OCI-LY7 (cell line): ENCODE data around the gene PPFIA3. TPM values are rescaled to one million over a fixed set of nuclear protein-coding genes. Genes with fewer than 3 reads are reported as not detected.

Source experiments
- BruUV-seq: library from RNA; stranded (reverse); fragments of 400-500 nt; replicated peaks from 2 replicates; lab custom pipeline; 2021; lab: Mats Ljungman, UMichigan
- CTCF ChIA-PET: fragments of 300-600 bp; sonication (Branson Sonifier 250); formaldehyde crosslinking; loops from one replicate; lab custom pipeline; 2022; ENCODE audit warnings: antibody characterized with exemption; ENCODE audit not compliant: unreplicated experiment; lab: Charles Lee
- POLR2A ChIA-PET: fragments of 300-600 bp; sonication (Branson Sonifier 250); formaldehyde crosslinking; loops from one replicate; lab custom pipeline; 2022; ENCODE audit warnings: antibody characterized with exemption; lab: Charles Lee
- DNase-seq: peaks from one replicate; pipeline ENCODE4 v3.0.0-alpha.2; 2015; ENCODE audit warnings: low spot score
- H2AFZ ChIP-seq: fragments of 200-600 bp; sonication (generic), shearing (Covaris generic); 2 replicates; pipeline ENCODE4 v1.6.1; 2014; ENCODE audit warnings: mild to moderate bottlenecking, antibody characterized with exemption, low read length, moderate library complexity
- H3K27ac ChIP-seq: fragments of 200-600 bp; sonication (generic); 2 replicates; pipeline ENCODE4 v1.5.1; 2014; ENCODE audit warnings: mixed run types, low read depth, mild to moderate bottlenecking, moderate library complexity, low read length, inconsistent platforms; ENCODE audit not compliant: poor library complexity, severe bottlenecking
- H3K36me3 ChIP-seq: fragments of 200-600 bp; sonication (generic); 2 replicates; pipeline ENCODE4 v1.6.1; 2014; ENCODE audit warnings: mild to moderate bottlenecking, antibody characterized with exemption, low read length, moderate library complexity, mixed read lengths; ENCODE audit not compliant: insufficient read depth
- H3K4me1 ChIP-seq: fragments of 200-600 bp; sonication (generic); 2 replicates; pipeline ENCODE4 v1.5.1; 2014; ENCODE audit warnings: mild to moderate bottlenecking, low read length; ENCODE audit not compliant: insufficient read depth, poor library complexity, severe bottlenecking
- H3K4me2 ChIP-seq: fragments of 200-600 bp; sonication (generic); 2 replicates; pipeline ENCODE4 v1.6.1; 2014; ENCODE audit warnings: mild to moderate bottlenecking, low read length
- H3K4me3 ChIP-seq: fragments of 200-600 bp; sonication (generic); 2 replicates; pipeline ENCODE4 v1.5.1; 2014; ENCODE audit warnings: mild to moderate bottlenecking, low read depth, low read length; ENCODE audit not compliant: poor library complexity, severe bottlenecking
- H3K79me2 ChIP-seq: fragments of 200-600 bp; sonication (generic); 2 replicates; pipeline ENCODE4 v1.6.1; 2016; ENCODE audit warnings: low read depth, mild to moderate bottlenecking, low read length, moderate library complexity, mixed read lengths; ENCODE audit not compliant: insufficient read depth
- H3K9me2 ChIP-seq: fragments of 200-600 bp; sonication (generic); 2 replicates; pipeline ENCODE4 v1.6.1; 2016; ENCODE audit warnings: mild to moderate bottlenecking, low read length, mixed read lengths; ENCODE audit not compliant: insufficient read depth
- H3K9me3 ChIP-seq: fragments of 200-600 bp; sonication (generic); 2 replicates; pipeline ENCODE4 v1.6.1; 2014; ENCODE audit warnings: mild to moderate bottlenecking, mixed run types, low read length, mixed read lengths
- H4K20me1 ChIP-seq: fragments of 200-600 bp; sonication (generic); 2 replicates; pipeline ENCODE4 v1.6.1; 2014; ENCODE audit warnings: mild to moderate bottlenecking, antibody characterized with exemption, low read length, moderate library complexity, mixed read lengths; ENCODE audit not compliant: insufficient read depth
- EZH2phosphoT487 ChIP-seq: fragments of 200-600 bp; sonication (generic); IDR thresholded peaks from 2 replicates; pipeline ENCODE4 v1.6.1; 2018; ENCODE audit warnings: low read depth, borderline replicate concordance, mild to moderate bottlenecking, mixed run types, antibody characterized with exemption, low read length, moderate library complexity, mixed read lengths
- intact Hi-C: fragments of 100-400 bp; cut with micrococcal nuclease; formaldehyde crosslinking; loops from one replicate; pipeline ENCODE4 v1.10.0; 2022; ENCODE audit not compliant: unreplicated experiment
- total RNA-seq, 2 experiments: library from RNA; depleted of rRNA in 1 of 2; stranded (reverse); fragments of >200 nt in 1 of 2; shearing (Covaris generic) in 1 of 2; gene quantifications; 2 replicates each; pipeline ENCODE4 v1.2.3, GENCODE V29; 2014 to 2022
- TF ChIP-seq, protein P1 (sequence below): fragments of 200-600 bp; sonication (generic); conservative IDR thresholded peaks from 2 replicates; pipeline ENCODE4 v1.5.1; 2014; ENCODE audit warnings: mild to moderate bottlenecking, antibody characterized with exemption, low read length, moderate library complexity, mixed read lengths

PPFIA3 gene
- total RNA-seq, 2 experiments from 2014 or later = 17.8 to 21.2 TPM

DNA sequence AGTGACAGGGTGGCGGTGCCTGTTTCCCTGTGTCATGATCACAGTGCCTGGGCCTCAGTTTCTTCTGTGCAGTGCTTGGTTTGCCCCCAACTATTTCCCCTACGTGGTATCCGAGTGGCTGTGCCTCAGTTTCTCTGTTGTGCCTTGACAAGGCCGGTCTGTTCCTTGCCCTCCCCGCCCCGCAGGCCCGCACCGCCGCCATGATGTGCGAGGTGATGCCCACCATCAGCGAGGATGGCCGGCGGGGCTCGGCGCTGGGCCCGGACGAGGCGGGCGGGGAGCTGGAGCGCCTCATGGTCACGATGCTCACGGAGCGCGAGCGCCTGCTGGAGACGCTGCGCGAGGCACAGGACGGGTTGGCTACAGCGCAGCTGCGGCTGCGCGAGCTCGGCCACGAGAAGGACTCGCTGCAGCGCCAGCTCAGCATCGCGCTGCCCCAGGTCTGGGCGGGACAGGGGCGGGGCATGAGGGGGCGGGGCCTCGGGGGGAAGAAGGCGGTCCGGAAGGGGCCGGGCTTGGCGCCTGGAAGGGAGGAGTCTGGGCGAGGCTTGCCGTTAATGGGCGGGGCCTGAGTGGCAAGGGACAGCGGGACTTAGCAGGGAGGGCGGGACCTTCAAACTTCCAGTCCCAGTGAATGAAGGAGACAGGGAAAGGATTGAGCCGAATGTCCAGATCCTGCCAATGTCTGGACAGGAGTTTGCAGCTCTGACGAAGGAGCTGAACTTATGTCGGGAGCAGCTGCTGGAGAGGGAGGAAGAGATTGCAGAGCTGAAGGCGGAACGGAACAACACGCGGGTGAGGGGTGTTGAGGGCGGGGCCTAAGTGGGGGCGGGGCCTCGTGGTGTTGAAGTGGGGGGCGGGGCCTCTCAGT is 8.6 kb downstream of the PPFIA3 start:
- no peak overlapping the region for H3K27ac ChIP-seq
- ChIA-PET CTCF (interaction anchor here (0.5 to 0.8 kb wide), 6 partner anchors 9 to 731 kb away, joined by 3 to 10 read pairs (median 4); no protein-coding TSS in a partner anchor), POLR2A (interaction anchor here (0.6 to 1.3 kb wide), 3 partner anchors 12 to 14 kb away, joined by 4 to 7 read pairs (median 5); partner anchors contain the start of gene LIN7B)
- H4K20me1 ChIP-seq = no peaks in the 10 kb centered on the region
- BruUV-seq = no TSS peak
- peak overlapping the region; percentile 84 for H3K4me2 ChIP-seq
- H3K4me1 ChIP-seq = peaks cover 16% of the 10 kb centered on the region
- H3K9me3 ChIP-seq = no peaks in the 10 kb centered on the region
- TF ChIP-seq EZH2phosphoT487 = no peak
- TF ChIP-seq, protein P1, sequence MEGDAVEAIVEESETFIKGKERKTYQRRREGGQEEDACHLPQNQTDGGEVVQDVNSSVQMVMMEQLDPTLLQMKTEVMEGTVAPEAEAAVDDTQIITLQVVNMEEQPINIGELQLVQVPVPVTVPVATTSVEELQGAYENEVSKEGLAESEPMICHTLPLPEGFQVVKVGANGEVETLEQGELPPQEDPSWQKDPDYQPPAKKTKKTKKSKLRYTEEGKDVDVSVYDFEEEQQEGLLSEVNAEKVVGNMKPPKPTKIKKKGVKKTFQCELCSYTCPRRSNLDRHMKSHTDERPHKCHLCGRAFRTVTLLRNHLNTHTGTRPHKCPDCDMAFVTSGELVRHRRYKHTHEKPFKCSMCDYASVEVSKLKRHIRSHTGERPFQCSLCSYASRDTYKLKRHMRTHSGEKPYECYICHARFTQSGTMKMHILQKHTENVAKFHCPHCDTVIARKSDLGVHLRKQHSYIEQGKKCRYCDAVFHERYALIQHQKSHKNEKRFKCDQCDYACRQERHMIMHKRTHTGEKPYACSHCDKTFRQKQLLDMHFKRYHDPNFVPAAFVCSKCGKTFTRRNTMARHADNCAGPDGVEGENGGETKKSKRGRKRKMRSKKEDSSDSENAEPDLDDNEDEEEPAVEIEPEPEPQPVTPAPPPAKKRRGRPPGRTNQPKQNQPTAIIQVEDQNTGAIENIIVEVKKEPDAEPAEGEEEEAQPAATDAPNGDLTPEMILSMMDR = no peak
- intact Hi-C loops = loop anchor here (5.0 kb wide), 1 partner anchor 544 kb away; no protein-coding TSS in a partner anchor
- DNase-seq = peak; percentile 96
- H3K36me3 ChIP-seq = no peaks in the 10 kb centered on the region
- H2AFZ ChIP-seq = peak overlapping the region; percentile 83
- peak overlapping the region; percentile 67 for H3K4me3 ChIP-seq
- H3K9me2 ChIP-seq = no peaks in the 10 kb centered on the region
- H3K79me2 ChIP-seq = no peaks in the 10 kb centered on the region

DNA sequence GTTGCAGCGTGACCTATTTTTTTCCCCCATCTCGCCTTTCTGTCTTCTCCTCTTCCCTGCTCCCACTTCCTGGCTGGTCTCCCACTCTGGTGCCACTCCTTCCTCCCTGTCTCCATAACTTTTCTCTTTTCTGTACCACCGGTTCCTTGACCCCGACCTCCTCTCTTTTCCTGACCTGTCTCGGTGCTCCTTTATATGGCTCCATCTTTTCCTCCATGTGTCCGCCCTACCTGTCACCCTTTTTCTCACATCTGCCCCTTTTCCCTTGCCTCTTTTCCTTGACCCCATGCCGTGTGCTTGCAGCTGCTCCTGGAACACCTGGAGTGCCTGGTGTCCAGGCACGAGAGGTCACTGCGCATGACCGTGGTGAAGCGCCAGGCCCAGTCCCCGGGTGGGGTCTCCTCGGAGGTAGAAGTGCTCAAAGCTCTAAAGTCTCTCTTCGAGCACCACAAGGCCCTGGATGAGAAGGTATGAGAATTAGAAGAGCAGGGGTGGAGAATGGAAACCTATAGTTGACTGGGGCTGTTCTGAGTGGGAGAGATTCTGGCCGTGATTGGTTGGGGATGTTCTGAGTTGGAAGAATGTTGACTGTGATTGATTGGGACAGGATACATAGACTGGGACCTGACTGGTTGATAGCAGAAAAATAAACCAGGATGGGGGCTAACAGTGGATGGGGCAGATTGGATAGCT is 9.3 kb downstream of the PPFIA3 start:
- Histone ChIP-seq H3K36me3 (no peaks in the 10 kb centered on the region), H3K27ac (no peak overlapping the region), H3K4me2 (peak overlapping the region; percentile 84), H3K4me3 (peak overlapping the region; percentile 67), H3K4me1 (peaks cover 16% of the 10 kb centered on the region), H4K20me1 (no peaks in the 10 kb centered on the region), H3K9me2 (no peaks in the 10 kb centered on the region), H2AFZ (peak overlapping the region; percentile 83; the same call in 1 of the 2 replicates), H3K9me3 (no peaks in the 10 kb centered on the region), H3K79me2 (no peaks in the 10 kb centered on the region)
- ChIA-PET CTCF (interaction anchor here (0.5 to 0.8 kb wide), 2 partner anchors 11 to 20 kb away, joined by 3 to 5 read pairs; no protein-coding TSS in a partner anchor), POLR2A (interaction anchor here (1.3 kb wide), 1 partner anchor 15 kb away, joined by 7 read pairs; the partner anchor contains the start of gene LIN7B)
- BruUV-seq = no TSS peak
- intact Hi-C loops = loop anchor here (5.0 kb wide), 1 partner anchor 544 kb away; no protein-coding TSS in a partner anchor
- DNase-seq = no peak
- TF ChIP-seq EZH2phosphoT487 = no peak
- TF ChIP-seq, protein P1 = no peak
